GM18499 (cell line): ENCODE data around the gene ACAA1.
A peak's percentile ranks its signal among the peaks of the same experiment; 100 is the strongest.

ENCODE experiments used
- ATAC-seq: cut with Tn5 transposase; IDR thresholded peaks from one replicate; pipeline ENCODE4 v1.9.1; 2021; ENCODE audit warnings: moderate number of reproducible peaks; ENCODE audit not compliant: insufficient read depth, unreplicated experiment

Gene ACAA1

GRCh38 chr3:38121451-38121831, 15.5 kb downstream of the ACAA1 start:
- no peak for ATAC-seq

GRCh38 chr3:38120693-38121450, 16.1 kb downstream of the ACAA1 start:
- ATAC-seq, result no peak

- ATAC-seq, result no peak
Observed at GRCh38 chr3:38119821-38120692, 16.9 kb downstream of the ACAA1 start.

GRCh38 chr3:38119248-38119544, 17.7 kb downstream of the ACAA1 start:
- no peak for ATAC-seq

- no peak for ATAC-seq
Observed at GRCh38 chr3:38118421-38119247, 18.3 kb downstream of the ACAA1 start.

- peak; percentile 55 for ATAC-seq
Observed at GRCh38 chr3:38117748-38118420, 19.0 kb downstream of the ACAA1 start.

- no peak for ATAC-seq
Observed at GRCh38 chr3:38117163-38117716, 19.7 kb downstream of the ACAA1 start.

GRCh38 chr3:38116471-38117162, 20.3 kb downstream of the ACAA1 start:
- no peak for ATAC-seq

- ATAC-seq, result no peak
Observed at GRCh38 chr3:38115645-38116427, 21.1 kb downstream of the ACAA1 start.

- no peak for ATAC-seq
Observed at GRCh38 chr3:38114875-38115644, 21.9 kb downstream of the ACAA1 start.

- no peak for ATAC-seq
Observed at GRCh38 chr3:38114052-38114874, 22.7 kb downstream of the ACAA1 start.

- ATAC-seq, result no peak
Observed at GRCh38 chr3:38112378-38112761, 24.6 kb downstream of the ACAA1 start.

- ATAC-seq, result no peak
Observed at GRCh38 chr3:38111696-38112377, 25.1 kb downstream of the ACAA1 start.

- ATAC-seq, result no peak
Observed at GRCh38 chr3:38111201-38111600, 25.7 kb downstream of the ACAA1 start.

GRCh38 chr3:38110314-38111050, 26.4 kb downstream of the ACAA1 start:
- no peak for ATAC-seq
